Left lobe of liver (tissue), 2 donors: ENCODE results near the gene CHST8. TPM values are rescaled to one million over a fixed set of nuclear protein-coding genes. Genes with fewer than 3 reads are reported as not detected.

Experiments
- ATAC-seq: fragments of 200-7000 bp; cut with Tn5 transposase; one replicate; pipeline ENCODE4 v1.9.1; 2020; ENCODE audit warnings: mild to moderate bottlenecking, moderate library complexity
- DNase-seq: peaks from one replicate; pipeline ENCODE4 v3.0.0-alpha.2; 2020; ENCODE audit warnings: low spot score
- total RNA-seq: library from RNA; stranded (reverse); gene quantifications from one replicate; pipeline ENCODE4 v1.2.1, GENCODE V29; 2021
- donor health status: DM: no; HTN: no; CAD: no; lungs with moderate emphysema.
- donor health status: DM: no; HTN: yes; CAD: no.

The CHST8 gene
- total RNA-seq, 1 donor from 2014 or later = 0.28 TPM

DNA sequence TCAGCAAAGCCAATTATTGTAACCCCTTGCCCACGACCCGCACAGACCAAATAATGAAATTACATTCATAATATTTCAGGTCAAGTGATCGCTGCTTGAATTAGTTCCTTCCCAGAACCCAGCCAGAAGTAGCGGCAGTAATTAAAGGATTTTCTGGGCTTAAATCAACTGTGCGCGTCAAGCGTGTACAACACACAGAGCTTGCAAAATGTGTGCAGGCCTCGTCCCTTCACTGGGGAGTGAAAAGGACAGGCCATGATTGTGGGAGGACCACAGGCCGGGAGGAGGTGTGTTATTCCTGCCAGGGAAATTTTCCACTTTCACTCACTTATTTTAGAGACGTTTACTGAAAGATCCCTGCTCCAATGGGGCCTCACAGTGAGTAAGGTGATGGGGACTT lies 84.9 kb downstream of the CHST8 start:
- DNase-seq = no peak
- ATAC-seq = no peak

GRCh38 chr19:33712268-33712667 lies 90.5 kb downstream of the CHST8 start:
- ATAC-seq = peak; percentile 39
- no peak for DNase-seq

- ATAC-seq (no peak), DNase-seq (no peak)
Observed at GRCh38 chr19:33713194-33713593, 91.4 kb downstream of the CHST8 start.

GRCh38 chr19:33714149-33714548 lies 92.4 kb downstream of the CHST8 start:
- DNase-seq = no peak
- ATAC-seq = no peak

- DNase-seq (no peak), ATAC-seq (no peak)
Observed at GRCh38 chr19:33715462-33715861, 93.7 kb downstream of the CHST8 start.

GRCh38 chr19:33717878-33718277 lies 96.1 kb downstream of the CHST8 start:
- no peak for ATAC-seq

DNA sequence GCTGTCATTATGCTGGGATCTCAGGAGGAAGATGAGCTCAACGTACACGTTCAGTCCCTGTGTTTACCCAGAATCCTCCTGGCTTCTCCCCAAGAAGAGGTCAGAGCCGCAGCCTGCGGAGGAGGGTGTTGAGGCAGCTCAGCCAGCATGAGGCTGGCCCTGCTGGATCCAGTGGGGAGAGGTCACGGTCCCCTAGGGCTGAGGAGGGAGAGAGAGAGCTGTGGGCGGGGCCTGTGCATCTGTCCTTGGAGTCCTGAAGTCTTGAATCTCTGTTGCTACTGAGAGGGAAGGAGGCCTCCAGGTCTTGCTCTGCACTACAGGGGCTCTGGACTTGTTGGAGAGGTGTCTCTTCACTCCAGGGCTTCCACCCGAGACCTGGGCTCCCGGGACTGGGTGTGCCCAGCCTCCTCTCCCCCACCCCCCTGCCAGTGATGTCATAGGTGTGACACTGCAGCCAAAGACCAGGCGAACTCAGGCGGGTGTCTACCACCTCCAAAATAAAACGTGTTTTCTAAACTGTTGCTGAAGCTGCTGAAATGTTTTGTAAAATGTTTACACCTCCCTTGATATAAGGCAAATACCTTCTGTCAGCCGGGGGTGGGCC lies 97.0 kb downstream of the CHST8 start:
- DNase-seq (no peak), ATAC-seq (no peak)

More at GRCh38 chr19:33717878-33718277, 96.1 kb downstream of the CHST8 start:
- no peak for DNase-seq

GRCh38 chr19:33719366-33720154 lies 97.8 kb downstream of the CHST8 start:
- DNase-seq (no peak), ATAC-seq (no peak)

GRCh38 chr19:33720155-33720493 lies 98.4 kb downstream of the CHST8 start:
- ATAC-seq = no peak

GRCh38 chr19:33720691-33721682 lies 99.2 kb downstream of the CHST8 start:
- no peak for DNase-seq

More at GRCh38 chr19:33720155-33720493, 98.4 kb downstream of the CHST8 start:
- no peak for DNase-seq

GRCh38 chr19:33721735-33722297 lies 100.1 kb downstream of the CHST8 start:
- ATAC-seq = no peak
- DNase-seq = no peak

More at GRCh38 chr19:33720691-33721682, 99.2 kb downstream of the CHST8 start:
- ATAC-seq = peak; percentile 49

DNA sequence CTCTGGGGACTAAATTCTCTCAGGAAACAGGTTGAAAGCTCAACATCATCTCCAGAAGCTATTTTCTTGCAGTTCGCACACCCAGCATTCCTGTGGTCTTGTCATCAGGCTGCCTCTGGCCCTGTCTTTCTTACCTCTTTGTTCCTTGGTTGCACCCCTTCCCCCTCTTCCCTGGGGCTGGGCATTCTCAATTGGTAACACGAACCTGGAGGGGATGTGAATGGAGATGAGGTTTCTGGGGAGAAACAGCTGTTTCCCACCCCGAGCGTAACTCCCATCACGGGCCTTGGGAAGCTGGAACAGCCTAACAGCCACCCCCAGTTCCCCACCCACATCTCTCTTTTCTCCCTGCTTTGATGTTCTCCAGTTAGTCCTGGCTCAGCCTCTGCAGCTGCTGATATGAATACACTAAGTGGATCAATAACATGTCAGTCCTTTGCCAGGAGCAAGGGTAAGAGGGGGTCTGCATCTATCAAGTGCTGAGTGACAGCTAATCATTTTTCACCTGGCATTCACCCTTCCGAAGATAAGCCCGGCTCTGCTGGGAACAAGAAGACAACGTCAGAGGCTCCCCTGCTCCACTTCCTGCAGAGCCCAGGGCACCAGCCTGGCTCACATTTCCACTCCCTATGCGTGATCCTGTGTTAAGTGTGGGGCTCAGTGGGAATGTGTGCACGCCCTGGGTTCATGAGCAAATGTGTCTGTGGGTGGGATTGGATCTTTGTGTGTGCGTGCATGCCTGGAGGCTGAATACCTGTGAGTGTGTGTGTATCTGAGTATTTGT lies 100.9 kb downstream of the CHST8 start:
- DNase-seq (no peak), ATAC-seq (no peak)

DNA sequence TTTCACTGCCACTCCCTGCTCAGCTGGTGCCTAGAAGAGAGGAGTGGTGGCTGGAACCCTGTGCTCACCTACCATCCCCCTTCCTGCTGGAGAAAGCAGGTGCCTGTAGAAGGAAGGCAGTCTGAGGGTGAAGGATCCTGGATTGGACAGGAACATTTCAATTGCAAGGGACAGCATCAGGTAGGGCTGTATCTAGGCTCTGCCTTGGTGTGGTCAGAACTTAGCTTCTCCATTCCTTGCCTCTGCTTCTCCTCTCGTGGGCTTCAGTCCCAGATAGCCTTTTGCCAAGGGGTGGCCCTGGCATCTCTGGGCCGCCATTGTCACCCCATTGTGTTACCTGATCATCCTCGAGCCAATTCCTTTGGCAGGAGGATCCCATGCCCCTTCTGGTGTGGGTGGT lies 101.8 kb downstream of the CHST8 start:
- DNase-seq = no peak
- ATAC-seq = no peak

GRCh38 chr19:33724021-33724720 lies 102.4 kb downstream of the CHST8 start:
- DNase-seq = no peak
- ATAC-seq = no peak

GRCh38 chr19:33724721-33725060 lies 102.9 kb downstream of the CHST8 start:
- DNase-seq = no peak
- ATAC-seq = no peak

- ATAC-seq (no peak), DNase-seq (no peak)
Observed at GRCh38 chr19:33725567-33725966, 103.8 kb downstream of the CHST8 start.

- DNase-seq (no peak), ATAC-seq (no peak)
Observed at GRCh38 chr19:33726756-33727155, 105.0 kb downstream of the CHST8 start.

DNA sequence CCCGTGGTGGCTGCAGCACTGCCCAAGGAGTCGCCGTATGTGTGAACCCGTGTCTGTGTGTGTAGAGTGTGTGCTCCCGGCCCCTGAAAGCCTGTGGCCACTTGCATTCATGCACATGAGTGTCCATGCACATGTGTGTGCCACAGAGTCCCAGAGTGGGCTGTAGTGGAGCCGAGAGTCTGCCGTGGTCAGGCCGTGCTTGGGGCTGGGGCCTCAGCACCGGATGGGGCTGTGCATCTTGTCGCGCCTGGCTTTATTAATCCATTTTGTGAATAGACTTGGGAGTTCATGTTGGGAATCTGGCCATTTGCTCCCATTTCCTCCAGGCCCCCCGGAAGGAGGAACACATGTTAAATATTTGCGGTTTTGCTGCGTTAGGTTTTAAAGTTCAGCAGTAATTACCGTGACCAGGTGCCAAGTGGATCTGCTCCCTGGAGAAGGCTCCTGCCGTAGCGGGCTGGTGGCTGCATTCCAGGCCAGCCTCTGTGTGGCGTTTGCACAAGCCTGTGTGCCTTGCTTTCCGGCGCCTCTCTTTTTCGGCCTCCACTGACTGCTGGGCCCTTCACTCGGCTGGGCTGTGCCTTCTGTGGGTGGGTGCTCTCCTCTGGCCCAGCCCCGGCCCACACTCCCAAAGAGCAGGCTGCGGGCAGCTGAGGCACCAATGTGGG lies 105.7 kb downstream of the CHST8 start:
- ATAC-seq = peak; percentile 26
- no peak for DNase-seq

- ATAC-seq = no peak
- DNase-seq = no peak
Observed at GRCh38 chr19:33728141-33728540, 106.4 kb downstream of the CHST8 start.
